H7 (cell line): Measurements from ENCODE around the gene SAMD3. TPM values are rescaled to one million over a fixed set of nuclear protein-coding genes. Genes with fewer than 3 reads are reported as not detected.
"Not testable (repeated sequence)": the region's sequence is repeated elsewhere in the genome, so short reads cannot be mapped to it uniquely, and the experiment has no call there.

ENCODE experiments used
- DNase-seq: peaks from one replicate; pipeline ENCODE4 v3.0.0; 2012
- H3K27me3 ChIP-seq: 2 replicates; pipeline ENCODE4 v1.6.0; 2011; ENCODE audit warnings: mild to moderate bottlenecking, low read length; ENCODE audit not compliant: control insufficient read depth, insufficient read depth
- H3K36me3 ChIP-seq: replicated peaks from 2 replicates; pipeline ENCODE4 v1.5.1; 2011; ENCODE audit warnings: low read length; ENCODE audit not compliant: control insufficient read depth, insufficient read depth
- H3K4me3 ChIP-seq: 2 replicates; pipeline ENCODE4 v1.5.1; 2011; ENCODE audit warnings: low read depth, mild to moderate bottlenecking, control low read depth, low read length, moderate library complexity; ENCODE audit not compliant: insufficient read depth
- total RNA-seq: library from RNA; depleted of rRNA; stranded (reverse); fragments of >200 nt; shearing (Covaris generic); gene quantifications from 2 replicates; pipeline ENCODE4 v1.2.3, GENCODE V29; 2014

SAMD3 gene
- total RNA-seq, 1 experiment from 2014 or later = 11.5 TPM

- H3K36me3 ChIP-seq, DNase-seq, H3K27me3 ChIP-seq, H3K4me3 ChIP-seq: not testable (repeated sequence)
Observed at GRCh38 chr6:130197816-130198482, 24.8 kb downstream of the SAMD3 start.

GRCh38 chr6:130194434-130194833 is 28.3 kb downstream of the SAMD3 start:
- DNase-seq = not testable (repeated sequence)

GRCh38 chr6:130190701-130191690 is 31.8 kb downstream of the SAMD3 start:
- Histone ChIP-seq H3K36me3 (no peaks in the 10 kb centered on the region), H3K4me3 (no peak overlapping the region), H3K27me3 (no peaks in the 10 kb centered on the region)
- no peak for DNase-seq

More at GRCh38 chr6:130194434-130194833, 28.3 kb downstream of the SAMD3 start:
- not testable (repeated sequence) for H3K4me3 ChIP-seq, H3K27me3 ChIP-seq, H3K36me3 ChIP-seq

GRCh38 chr6:130189531-130190397 is 33.0 kb downstream of the SAMD3 start:
- Histone ChIP-seq H3K4me3 (no peak overlapping the region), H3K36me3 (no peaks in the 10 kb centered on the region), H3K27me3 (no peaks in the 10 kb centered on the region)
- no peak for DNase-seq

- H3K4me3 ChIP-seq = no peak overlapping the region
- DNase-seq = no peak
- H3K27me3 ChIP-seq = no peaks in the 10 kb centered on the region
- no peaks in the 10 kb centered on the region for H3K36me3 ChIP-seq
Observed at GRCh38 chr6:130188207-130188899, 34.4 kb downstream of the SAMD3 start.

GRCh38 chr6:130187335-130188206 is 35.2 kb downstream of the SAMD3 start:
- no peak for DNase-seq
- Histone ChIP-seq H3K27me3 (no peaks in the 10 kb centered on the region), H3K4me3 (no peak overlapping the region), H3K36me3 (no peaks in the 10 kb centered on the region)

- no peak overlapping the region for H3K4me3 ChIP-seq
- no peak for DNase-seq
- no peaks in the 10 kb centered on the region for H3K36me3 ChIP-seq
- no peaks in the 10 kb centered on the region for H3K27me3 ChIP-seq
Observed at GRCh38 chr6:130185658-130186057, 37.1 kb downstream of the SAMD3 start.

GRCh38 chr6:130183271-130184222 is 39.2 kb downstream of the SAMD3 start:
- Histone ChIP-seq H3K4me3 (no peak overlapping the region), H3K36me3 (no peaks in the 10 kb centered on the region), H3K27me3 (no peaks in the 10 kb centered on the region)
- DNase-seq = no peak

GRCh38 chr6:130182466-130182865 is 40.3 kb downstream of the SAMD3 start:
- no peak for DNase-seq
- no peak overlapping the region for H3K4me3 ChIP-seq
- no peaks in the 10 kb centered on the region for H3K36me3 ChIP-seq
- H3K27me3 ChIP-seq = no peaks in the 10 kb centered on the region

- Histone ChIP-seq H3K27me3 (no peaks in the 10 kb centered on the region), H3K36me3 (no peaks in the 10 kb centered on the region), H3K4me3 (no peak overlapping the region)
- no peak for DNase-seq
Observed at GRCh38 chr6:130178692-130179091, 44.1 kb downstream of the SAMD3 start.

- DNase-seq = no peak
- H3K27me3 ChIP-seq = no peaks in the 10 kb centered on the region
- H3K36me3 ChIP-seq = no peaks in the 10 kb centered on the region
- H3K4me3 ChIP-seq = no peak overlapping the region
Observed at GRCh38 chr6:130176378-130176777, 46.4 kb downstream of the SAMD3 start.

- H3K36me3 ChIP-seq, H3K27me3 ChIP-seq, DNase-seq, H3K4me3 ChIP-seq: not testable (repeated sequence)
Observed at GRCh38 chr6:130173377-130174004, 49.3 kb downstream of the SAMD3 start.
